IPS-15b (cell line): ENCODE measurements around the gene PHACTR4.
"Not testable (repeated sequence)": the region's sequence is repeated elsewhere in the genome, so short reads cannot be mapped to it uniquely, and the experiment has no call there.

Experiments
- H3K27me3 ChIP-seq: one replicate; pipeline ENCODE4 v1.6.1; 2013; ENCODE audit warnings: low read length; ENCODE audit not compliant: control insufficient read depth, insufficient read depth
- H3K36me3 ChIP-seq: one replicate; pipeline ENCODE4 v1.6.1; 2013; ENCODE audit warnings: low read length; ENCODE audit not compliant: control insufficient read depth, insufficient read depth
- H3K4me1 ChIP-seq: one replicate; pipeline ENCODE4 v1.6.1; 2013; ENCODE audit warnings: mild to moderate bottlenecking, low read length; ENCODE audit not compliant: control insufficient read depth, insufficient read depth
- H3K4me3 ChIP-seq: one replicate; pipeline ENCODE4 v1.5.1; 2013; ENCODE audit warnings: low read depth, low read length
- H3K9ac ChIP-seq: one replicate; pipeline ENCODE4 v1.6.1; 2013; ENCODE audit warnings: low read depth, mild to moderate bottlenecking, low read length
- H3K9me3 ChIP-seq: one replicate; pipeline ENCODE4 v1.6.1; 2013; ENCODE audit warnings: mild to moderate bottlenecking, low read length; ENCODE audit not compliant: control insufficient read depth, insufficient read depth

PHACTR4 gene

GRCh38 chr1:28520796-28521195, 151.3 kb downstream of the PHACTR4 start:
- H3K9ac ChIP-seq, H3K27me3 ChIP-seq, H3K4me3 ChIP-seq, H3K36me3 ChIP-seq, H3K9me3 ChIP-seq: not testable (repeated sequence)
- H3K4me1 ChIP-seq: peaks cover 14% of the 10 kb centered on the region

DNA sequence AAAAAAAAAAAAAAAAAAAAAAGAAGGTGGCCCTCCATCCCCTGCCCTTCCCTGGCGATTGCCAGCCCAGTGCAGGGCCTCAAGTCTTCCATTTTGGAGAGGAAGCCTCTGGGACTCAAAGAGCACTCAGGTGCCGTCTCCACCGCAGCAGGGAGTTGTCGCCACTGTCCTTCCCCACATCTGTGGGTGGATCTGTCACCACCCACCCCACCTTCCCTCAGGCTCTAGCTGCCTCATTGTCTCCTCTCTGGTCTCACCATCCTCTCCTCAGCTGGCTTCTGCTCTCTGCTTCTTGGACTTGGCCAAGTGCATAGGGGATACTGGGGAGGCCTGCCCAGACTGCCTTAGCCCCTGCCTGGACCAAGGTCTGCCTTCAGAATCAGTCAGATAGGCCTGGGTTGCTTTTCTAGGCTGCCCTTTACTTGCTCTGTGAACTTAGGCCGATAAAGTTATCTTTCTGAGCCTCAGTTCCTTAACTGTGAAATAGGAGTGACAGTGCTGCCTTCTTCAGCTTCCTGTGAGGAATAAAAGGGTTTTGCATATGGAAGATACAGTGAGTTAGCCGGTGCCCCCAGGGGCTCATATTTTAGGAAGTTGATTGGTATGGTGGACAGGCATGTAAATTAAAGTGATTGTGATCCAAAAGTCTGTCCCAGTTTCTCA, 152.1 kb downstream of the PHACTR4 start:
- H3K4me1 ChIP-seq: peaks cover 14% of the 10 kb centered on the region
- H3K36me3 ChIP-seq: peaks cover 6% of the 10 kb centered on the region
- no peak overlapping the region for H3K4me3 ChIP-seq
- no peak overlapping the region for H3K9ac ChIP-seq
- no peaks in the 10 kb centered on the region for H3K9me3 ChIP-seq
- no peaks in the 10 kb centered on the region for H3K27me3 ChIP-seq

GRCh38 chr1:28522537-28522936, 153.0 kb downstream of the PHACTR4 start:
- not testable (repeated sequence) for H3K27me3 ChIP-seq, H3K9ac ChIP-seq, H3K4me3 ChIP-seq, H3K9me3 ChIP-seq, H3K36me3 ChIP-seq
- peaks cover 14% of the 10 kb centered on the region for H3K4me1 ChIP-seq

DNA sequence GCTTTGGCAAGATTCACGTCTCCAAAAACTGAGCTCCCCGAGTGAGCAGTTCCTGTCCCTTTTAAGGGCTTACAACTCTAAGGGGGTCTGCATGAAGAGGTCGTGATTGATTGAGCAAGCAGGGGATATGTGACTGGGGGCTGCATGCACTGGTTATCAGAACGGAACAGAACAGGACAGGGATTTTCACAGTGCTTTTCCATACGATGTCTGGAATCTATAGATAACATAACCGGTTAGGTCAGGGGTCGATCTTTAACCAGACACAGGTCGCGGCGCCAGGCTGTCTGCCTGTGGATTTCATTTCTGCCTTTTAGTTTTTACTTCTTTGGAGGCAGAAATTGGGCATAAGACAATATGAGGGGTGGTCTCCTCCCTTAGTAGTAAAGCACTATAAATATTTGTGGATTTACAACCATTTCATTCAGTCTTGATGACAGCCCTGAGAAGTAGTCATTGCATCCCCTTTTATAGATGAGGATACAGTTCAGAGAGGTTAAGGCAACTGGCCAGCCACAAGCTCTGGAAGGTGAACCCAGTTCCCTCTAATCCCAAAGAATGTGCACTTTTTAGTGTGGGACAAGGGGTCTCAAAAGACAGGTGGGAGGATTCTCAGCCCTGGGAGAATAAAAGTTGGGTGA, 155.6 kb downstream of the PHACTR4 start:
- H3K9me3 ChIP-seq, H3K4me1 ChIP-seq, H3K27me3 ChIP-seq, H3K4me3 ChIP-seq: not testable (repeated sequence)
- H3K36me3 ChIP-seq: peaks cover 14% of the 10 kb centered on the region
- peak overlapping the region; percentile 16 for H3K9ac ChIP-seq

GRCh38 chr1:28526886-28527285, 157.3 kb downstream of the PHACTR4 start:
- Histone ChIP-seq H3K4me1 (peaks cover 1% of the 10 kb centered on the region), H3K4me3 (no peak overlapping the region), H3K9me3 (no peaks in the 10 kb centered on the region), H3K27me3 (no peaks in the 10 kb centered on the region), H3K36me3 (peaks cover 17% of the 10 kb centered on the region), H3K9ac (no peak overlapping the region)

DNA sequence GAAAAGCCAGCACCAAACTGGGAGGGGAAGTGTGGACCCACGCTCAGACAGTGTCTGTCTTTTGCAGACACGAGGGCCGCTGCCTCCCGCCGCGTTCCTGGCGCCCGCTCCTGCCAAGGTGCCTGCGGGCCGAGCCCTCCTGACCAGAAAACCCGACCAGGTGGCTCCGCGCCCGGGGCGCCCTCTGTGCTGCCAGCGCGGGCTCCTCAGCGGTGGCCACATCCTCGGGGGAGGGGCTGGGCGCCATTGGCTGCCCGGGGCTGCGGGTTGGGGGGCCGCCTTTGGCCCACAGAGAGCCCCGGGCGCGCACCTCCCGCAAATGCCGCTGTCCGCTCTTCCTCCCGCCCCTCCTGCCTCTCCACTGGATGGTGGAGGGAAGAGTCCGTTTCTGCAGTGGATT, 160.9 kb downstream of the PHACTR4 start:
- no peak overlapping the region for H3K9ac ChIP-seq
- H3K4me3 ChIP-seq: no peak overlapping the region
- no peaks in the 10 kb centered on the region for H3K9me3 ChIP-seq
- no peaks in the 10 kb centered on the region for H3K4me1 ChIP-seq
- H3K36me3 ChIP-seq: peaks cover 34% of the 10 kb centered on the region
- H3K27me3 ChIP-seq: no peaks in the 10 kb centered on the region

GRCh38 chr1:28534671-28535070, 165.1 kb downstream of the PHACTR4 start:
- Histone ChIP-seq H3K36me3 (peaks cover 59% of the 10 kb centered on the region), H3K4me1 (no peaks in the 10 kb centered on the region), H3K27me3 (no peaks in the 10 kb centered on the region), H3K9me3 (no peaks in the 10 kb centered on the region), H3K9ac (no peak overlapping the region), H3K4me3 (no peak overlapping the region)

DNA sequence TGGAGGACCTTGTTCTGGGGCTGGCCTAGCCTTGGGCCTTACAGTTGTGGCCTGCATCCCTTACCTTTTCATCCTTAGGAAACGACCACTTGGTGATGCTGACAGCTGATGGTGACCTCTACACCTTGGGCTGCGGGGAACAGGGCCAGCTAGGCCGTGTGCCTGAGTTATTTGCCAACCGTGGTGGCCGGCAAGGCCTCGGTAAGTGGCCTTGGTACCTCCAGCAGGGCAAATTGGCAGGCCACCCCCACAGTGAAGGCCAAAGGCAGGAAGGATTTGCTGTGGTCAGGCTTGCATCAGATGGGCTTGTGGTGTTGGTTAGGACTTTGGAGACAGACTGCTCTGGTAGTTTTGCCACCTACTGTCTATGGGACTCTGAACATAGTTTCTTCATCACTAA, 165.6 kb downstream of the PHACTR4 start:
- H3K4me1 ChIP-seq: no peaks in the 10 kb centered on the region
- H3K4me3 ChIP-seq: no peak overlapping the region
- H3K9ac ChIP-seq: no peak overlapping the region
- H3K36me3 ChIP-seq: peaks cover 55% of the 10 kb centered on the region
- H3K27me3 ChIP-seq: no peaks in the 10 kb centered on the region
- no peaks in the 10 kb centered on the region for H3K9me3 ChIP-seq

DNA sequence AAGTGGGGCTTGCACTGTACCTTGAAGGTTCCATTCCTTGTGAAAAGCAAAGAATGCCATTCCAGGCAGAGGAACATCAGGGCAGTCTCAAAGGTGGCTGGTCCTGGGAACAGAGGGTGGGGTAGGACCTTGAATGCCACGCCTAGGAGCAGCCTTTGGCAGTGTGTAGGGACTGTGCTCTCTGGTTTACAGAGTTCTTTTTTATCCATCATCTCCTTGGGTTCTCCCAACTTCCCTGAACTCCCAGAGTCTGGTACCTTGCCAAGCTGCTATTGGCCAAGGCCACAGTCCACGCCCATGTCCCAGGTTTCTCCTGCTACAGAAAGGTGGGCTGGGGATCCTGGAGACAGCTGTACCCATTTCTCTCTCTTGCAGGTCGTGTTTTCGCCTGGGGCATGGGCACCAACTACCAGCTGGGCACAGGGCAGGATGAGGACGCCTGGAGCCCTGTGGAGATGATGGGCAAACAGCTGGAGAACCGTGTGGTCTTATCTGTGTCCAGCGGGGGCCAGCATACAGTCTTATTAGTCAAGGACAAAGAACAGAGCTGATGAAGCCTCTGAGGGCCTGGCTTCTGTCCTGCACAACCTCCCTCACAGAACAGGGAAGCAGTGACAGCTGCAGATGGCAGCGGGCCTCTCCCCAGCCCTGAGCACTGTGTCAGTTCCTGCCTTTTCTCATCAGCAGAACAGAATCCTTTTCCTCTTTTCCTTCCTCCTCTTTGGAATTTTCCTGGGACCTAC, 168.1 kb downstream of the PHACTR4 start:
- H3K36me3 ChIP-seq: peaks cover 40% of the 10 kb centered on the region
- H3K4me3 ChIP-seq: no peak overlapping the region
- no peak overlapping the region for H3K9ac ChIP-seq
- H3K4me1 ChIP-seq: no peaks in the 10 kb centered on the region
- H3K9me3 ChIP-seq: no peaks in the 10 kb centered on the region
- H3K27me3 ChIP-seq: no peaks in the 10 kb centered on the region

- no peaks in the 10 kb centered on the region for H3K4me1 ChIP-seq
- no peak overlapping the region for H3K9ac ChIP-seq
- H3K9me3 ChIP-seq: no peaks in the 10 kb centered on the region
- no peaks in the 10 kb centered on the region for H3K27me3 ChIP-seq
- H3K4me3 ChIP-seq: no peak overlapping the region
- peaks cover 37% of the 10 kb centered on the region for H3K36me3 ChIP-seq
Measured at GRCh38 chr1:28538286-28538685, 168.7 kb downstream of the PHACTR4 start.

DNA sequence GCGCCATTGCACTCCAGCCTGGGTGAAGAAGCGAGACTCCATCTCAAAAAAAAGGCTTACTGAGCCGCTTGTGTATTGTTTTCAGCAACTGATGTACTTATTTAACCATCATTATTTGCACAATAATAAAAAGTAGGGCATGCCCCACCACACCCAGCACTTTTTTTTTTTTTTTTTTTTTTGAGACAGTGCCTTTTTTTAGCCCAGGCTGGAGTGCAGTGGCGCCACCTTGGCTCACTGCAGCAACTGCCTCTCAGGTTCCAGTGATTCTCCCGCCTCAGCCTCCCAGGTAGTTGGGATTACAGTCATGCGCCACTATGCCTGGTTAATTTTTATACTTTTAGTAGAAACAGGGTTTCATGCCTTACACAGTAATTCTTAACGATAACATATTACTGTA, 171.1 kb downstream of the PHACTR4 start:
- peaks cover 27% of the 10 kb centered on the region for H3K36me3 ChIP-seq
- H3K27me3 ChIP-seq: no peaks in the 10 kb centered on the region
- H3K9ac ChIP-seq: no peak overlapping the region
- no peak overlapping the region for H3K4me3 ChIP-seq
- no peaks in the 10 kb centered on the region for H3K4me1 ChIP-seq
- H3K9me3 ChIP-seq: no peaks in the 10 kb centered on the region
